ENCODE results near the gene DNASE1L3. TPM values are rescaled to one million over a fixed set of nuclear protein-coding genes. Genes with fewer than 3 reads are reported as not detected.

DNASE1L3 gene
- polyA plus RNA-seq, 1 donor, result 56.2 TPM

DNA sequence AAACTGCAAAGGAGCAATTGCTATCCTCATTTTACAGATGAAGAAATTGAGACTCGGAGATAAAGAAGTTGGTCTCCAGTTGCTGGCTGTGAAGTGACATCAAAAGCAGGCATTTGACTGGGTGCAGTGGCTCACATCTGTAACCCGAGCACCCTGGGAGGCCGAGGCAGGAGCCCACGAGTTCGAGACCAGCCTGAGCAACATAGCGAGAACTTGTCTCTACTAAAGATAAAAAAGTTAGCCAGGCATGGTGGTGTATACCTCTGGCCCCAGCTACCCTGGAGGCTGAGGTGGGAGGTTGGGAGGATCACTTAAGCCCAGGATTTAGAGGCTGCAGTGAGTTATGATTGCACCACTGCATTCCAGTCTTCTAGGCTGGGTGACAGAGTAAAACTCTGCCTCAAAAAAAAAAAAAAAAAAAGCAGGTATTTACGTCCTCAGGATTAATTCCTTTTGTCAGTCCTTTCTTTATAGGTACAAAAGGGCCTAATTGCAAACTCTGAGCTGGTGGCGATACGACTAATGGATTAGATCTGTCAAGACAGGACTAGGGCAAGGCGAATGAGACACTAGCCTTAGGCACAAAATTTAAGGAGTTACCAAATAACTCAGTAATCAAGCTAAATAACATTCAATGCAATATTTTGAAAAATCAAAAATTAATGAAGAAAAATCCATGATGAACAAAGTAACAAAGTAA is 5.9 kb upstream of the DNASE1L3 start:
- Histone ChIP-seq H3K36me3 (ENCODE audit: control insufficient read depth, insufficient read depth, low read length) (no peaks in the 10 kb centered on the region), H3K4me1 (ENCODE audit: control insufficient read depth, insufficient read depth, low read length) (peaks cover 8% of the 10 kb centered on the region), H3K9me3 (ENCODE audit: control insufficient read depth, low read depth, low read length) (no peaks in the 10 kb centered on the region), H3K27me3 (ENCODE audit: control insufficient read depth, insufficient read depth, low read length) (no peaks in the 10 kb centered on the region), H3K4me3 (ENCODE audit: low read length) (no peak overlapping the region), H3K27ac (ENCODE audit: low read length) (no peak overlapping the region)
- DNase-seq, result no peak
- WGBS (ENCODE audit: insufficient coverage, low lambda C conversion rate), result 100% methylated on average over 1 of the region's 10 CpGs

GRCh38 chr3:58215317-58216025 is 4.7 kb upstream of the DNASE1L3 start:
- H3K36me3 ChIP-seq (ENCODE audit: control insufficient read depth, insufficient read depth, low read length), result no peaks in the 10 kb centered on the region
- H3K27ac ChIP-seq (ENCODE audit: low read length), result peak overlapping the region; percentile 73
- H3K27me3 ChIP-seq (ENCODE audit: control insufficient read depth, insufficient read depth, low read length), result no peaks in the 10 kb centered on the region
- WGBS (ENCODE audit: insufficient coverage, low lambda C conversion rate), result 100% methylated on average over 1 of the region's 10 CpGs
- no peak overlapping the region for H3K4me3 ChIP-seq (ENCODE audit: low read length)
- H3K4me1 ChIP-seq (ENCODE audit: control insufficient read depth, insufficient read depth, low read length), result peaks cover 8% of the 10 kb centered on the region
- no peaks in the 10 kb centered on the region for H3K9me3 ChIP-seq (ENCODE audit: control insufficient read depth, low read depth, low read length)
- DNase-seq, result no peak

GRCh38 chr3:58214484-58215316 is 3.9 kb upstream of the DNASE1L3 start:
- 60% methylated on average over 1 of the region's 7 CpGs for WGBS (ENCODE audit: insufficient coverage, low lambda C conversion rate)
- H3K4me1 ChIP-seq (ENCODE audit: control insufficient read depth, insufficient read depth, low read length), result peaks cover 8% of the 10 kb centered on the region
- peak overlapping the region; percentile 73 for H3K27ac ChIP-seq (ENCODE audit: low read length)
- no peaks in the 10 kb centered on the region for H3K36me3 ChIP-seq (ENCODE audit: control insufficient read depth, insufficient read depth, low read length)
- no peak overlapping the region for H3K4me3 ChIP-seq (ENCODE audit: low read length)
- DNase-seq, result peak; percentile 69 to 73
- H3K9me3 ChIP-seq (ENCODE audit: control insufficient read depth, low read depth, low read length), result no peaks in the 10 kb centered on the region
- H3K27me3 ChIP-seq (ENCODE audit: control insufficient read depth, insufficient read depth, low read length), result no peaks in the 10 kb centered on the region

DNA sequence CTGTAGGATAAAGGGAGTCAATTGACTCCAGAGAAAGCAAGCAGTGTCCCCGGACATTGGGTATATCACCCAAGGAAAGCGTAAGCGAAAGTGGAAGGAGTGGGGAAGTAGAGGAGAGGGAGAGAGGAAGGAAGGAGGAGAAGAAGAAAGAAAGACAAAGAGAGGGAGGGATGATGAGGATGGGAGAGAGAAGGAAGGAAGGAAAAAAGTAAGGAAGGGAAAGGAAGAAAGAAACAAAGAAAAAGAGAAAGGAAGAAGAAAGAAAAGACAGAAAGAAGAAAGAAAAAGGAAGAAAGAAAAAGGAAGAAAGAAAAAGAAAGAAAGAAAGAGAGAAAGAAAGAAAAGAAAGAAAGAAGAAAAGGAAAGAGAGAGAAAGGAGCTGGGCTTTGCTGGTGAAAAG is 839 bp downstream of the DNASE1L3 start:
- Histone ChIP-seq H3K27ac (ENCODE audit: low read length) (no peak overlapping the region), H3K9me3 (ENCODE audit: control insufficient read depth, low read depth, low read length) (no peaks in the 10 kb centered on the region), H3K4me3 (ENCODE audit: low read length) (no peak overlapping the region), H3K27me3 (ENCODE audit: control insufficient read depth, insufficient read depth, low read length) (no peaks in the 10 kb centered on the region), H3K36me3 (ENCODE audit: control insufficient read depth, insufficient read depth, low read length) (no peaks in the 10 kb centered on the region), H3K4me1 (ENCODE audit: control insufficient read depth, insufficient read depth, low read length) (peaks cover 1% of the 10 kb centered on the region)
- no peak for DNase-seq
- WGBS (ENCODE audit: insufficient coverage, low lambda C conversion rate), result 78% methylated on average over 3 of the region's 3 CpGs

- WGBS (ENCODE audit: insufficient coverage, low lambda C conversion rate), result no CpG with 5 or more reads among the region's 4 CpGs
- H3K4me1 ChIP-seq (ENCODE audit: control insufficient read depth, insufficient read depth, low read length), result no peaks in the 10 kb centered on the region
- DNase-seq, result no peak
- H3K9me3 ChIP-seq (ENCODE audit: control insufficient read depth, low read depth, low read length), result no peaks in the 10 kb centered on the region
- H3K27ac ChIP-seq (ENCODE audit: low read length), result no peak overlapping the region
- no peaks in the 10 kb centered on the region for H3K36me3 ChIP-seq (ENCODE audit: control insufficient read depth, insufficient read depth, low read length)
- H3K27me3 ChIP-seq (ENCODE audit: control insufficient read depth, insufficient read depth, low read length), result no peaks in the 10 kb centered on the region
- no peak overlapping the region for H3K4me3 ChIP-seq (ENCODE audit: low read length)
These were observed 2.8 kb downstream of the DNASE1L3 start for GRCh38 chr3:58207954-58208353.

- no peak for DNase-seq
- Histone ChIP-seq H3K27me3 (ENCODE audit: control insufficient read depth, insufficient read depth, low read length) (no peaks in the 10 kb centered on the region), H3K9me3 (ENCODE audit: control insufficient read depth, low read depth, low read length) (no peaks in the 10 kb centered on the region), H3K36me3 (ENCODE audit: control insufficient read depth, insufficient read depth, low read length) (no peaks in the 10 kb centered on the region), H3K4me1 (ENCODE audit: control insufficient read depth, insufficient read depth, low read length) (no peaks in the 10 kb centered on the region), H3K4me3 (ENCODE audit: low read length) (no peak overlapping the region), H3K27ac (ENCODE audit: low read length) (no peak overlapping the region)
- WGBS (ENCODE audit: insufficient coverage, low lambda C conversion rate), result no CpG with 5 or more reads among the region's 5 CpGs
These were observed 4.3 kb downstream of the DNASE1L3 start for GRCh38 chr3:58206406-58207011.

GRCh38 chr3:58205981-58206380 is 4.8 kb downstream of the DNASE1L3 start:
- DNase-seq, result no peak
- WGBS (ENCODE audit: insufficient coverage, low lambda C conversion rate), result no CpG with 5 or more reads among the region's 4 CpGs
- H3K9me3 ChIP-seq (ENCODE audit: control insufficient read depth, low read depth, low read length), result no peaks in the 10 kb centered on the region
- no peaks in the 10 kb centered on the region for H3K36me3 ChIP-seq (ENCODE audit: control insufficient read depth, insufficient read depth, low read length)
- no peaks in the 10 kb centered on the region for H3K4me1 ChIP-seq (ENCODE audit: control insufficient read depth, insufficient read depth, low read length)
- H3K27ac ChIP-seq (ENCODE audit: low read length), result no peak overlapping the region
- no peaks in the 10 kb centered on the region for H3K27me3 ChIP-seq (ENCODE audit: control insufficient read depth, insufficient read depth, low read length)
- no peak overlapping the region for H3K4me3 ChIP-seq (ENCODE audit: low read length)

- no peak overlapping the region for H3K27ac ChIP-seq (ENCODE audit: low read length)
- no peaks in the 10 kb centered on the region for H3K36me3 ChIP-seq (ENCODE audit: control insufficient read depth, insufficient read depth, low read length)
- no peaks in the 10 kb centered on the region for H3K9me3 ChIP-seq (ENCODE audit: control insufficient read depth, low read depth, low read length)
- WGBS (ENCODE audit: insufficient coverage, low lambda C conversion rate), result 80% methylated on average over 2 of the region's 4 CpGs
- no peak overlapping the region for H3K4me3 ChIP-seq (ENCODE audit: low read length)
- H3K4me1 ChIP-seq (ENCODE audit: control insufficient read depth, insufficient read depth, low read length), result no peaks in the 10 kb centered on the region
- H3K27me3 ChIP-seq (ENCODE audit: control insufficient read depth, insufficient read depth, low read length), result no peaks in the 10 kb centered on the region
- no peak for DNase-seq
These were observed 6.1 kb downstream of the DNASE1L3 start for GRCh38 chr3:58204720-58205119.

DNA sequence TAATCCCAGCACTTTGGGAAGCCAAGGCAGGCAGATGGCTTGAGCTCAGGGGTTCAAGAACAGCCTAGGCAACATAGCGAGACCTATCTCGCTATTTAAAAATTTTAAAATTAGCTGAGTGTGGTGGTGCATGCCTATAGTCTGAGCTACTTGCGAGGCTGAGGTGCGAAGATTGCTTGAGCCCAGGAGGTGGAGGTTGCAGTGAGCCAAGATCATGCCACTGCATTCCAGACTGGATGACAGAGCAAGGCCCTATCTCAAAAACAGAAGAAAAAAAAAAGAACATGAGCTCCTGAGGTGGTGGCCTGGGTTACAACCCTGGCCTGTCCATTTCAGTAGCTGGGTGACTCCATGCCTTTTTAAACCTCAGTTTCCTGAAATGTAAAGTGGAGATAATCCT is 7.2 kb downstream of the DNASE1L3 start:
- H3K4me3 ChIP-seq (ENCODE audit: low read length), result no peak overlapping the region
- no peaks in the 10 kb centered on the region for H3K9me3 ChIP-seq (ENCODE audit: control insufficient read depth, low read depth, low read length)
- no peak overlapping the region for H3K27ac ChIP-seq (ENCODE audit: low read length)
- H3K36me3 ChIP-seq (ENCODE audit: control insufficient read depth, insufficient read depth, low read length), result no peaks in the 10 kb centered on the region
- no CpG with 5 or more reads among the region's 4 CpGs for WGBS (ENCODE audit: insufficient coverage, low lambda C conversion rate)
- no peaks in the 10 kb centered on the region for H3K27me3 ChIP-seq (ENCODE audit: control insufficient read depth, insufficient read depth, low read length)
- DNase-seq, result no peak
- H3K4me1 ChIP-seq (ENCODE audit: control insufficient read depth, insufficient read depth, low read length), result no peaks in the 10 kb centered on the region

GRCh38 chr3:58202917-58203360 is 7.8 kb downstream of the DNASE1L3 start:
- H3K27ac ChIP-seq (ENCODE audit: low read length), result no peak overlapping the region
- WGBS (ENCODE audit: insufficient coverage, low lambda C conversion rate), result no CpG with 5 or more reads among the region's 9 CpGs

More at GRCh38 chr3:58202917-58203360, 7.8 kb downstream of the DNASE1L3 start:
- Histone ChIP-seq H3K27me3 (ENCODE audit: control insufficient read depth, insufficient read depth, low read length) (no peaks in the 10 kb centered on the region), H3K9me3 (ENCODE audit: control insufficient read depth, low read depth, low read length) (no peaks in the 10 kb centered on the region), H3K36me3 (ENCODE audit: control insufficient read depth, insufficient read depth, low read length) (no peaks in the 10 kb centered on the region), H3K4me3 (ENCODE audit: low read length) (no peak overlapping the region), H3K4me1 (ENCODE audit: control insufficient read depth, insufficient read depth, low read length) (no peaks in the 10 kb centered on the region)
- DNase-seq, result no peak

Data from large intestine (tissue), 3 donors.